ENCODE data around the gene DHH. TPM values are rescaled to one million over a fixed set of nuclear protein-coding genes. Genes with fewer than 3 reads are reported as not detected.

The DHH gene
- total RNA-seq, 6 donors from 2014 or later: 0.39 to 3.1 (median 0.76) TPM; not detected in 1

DNA sequence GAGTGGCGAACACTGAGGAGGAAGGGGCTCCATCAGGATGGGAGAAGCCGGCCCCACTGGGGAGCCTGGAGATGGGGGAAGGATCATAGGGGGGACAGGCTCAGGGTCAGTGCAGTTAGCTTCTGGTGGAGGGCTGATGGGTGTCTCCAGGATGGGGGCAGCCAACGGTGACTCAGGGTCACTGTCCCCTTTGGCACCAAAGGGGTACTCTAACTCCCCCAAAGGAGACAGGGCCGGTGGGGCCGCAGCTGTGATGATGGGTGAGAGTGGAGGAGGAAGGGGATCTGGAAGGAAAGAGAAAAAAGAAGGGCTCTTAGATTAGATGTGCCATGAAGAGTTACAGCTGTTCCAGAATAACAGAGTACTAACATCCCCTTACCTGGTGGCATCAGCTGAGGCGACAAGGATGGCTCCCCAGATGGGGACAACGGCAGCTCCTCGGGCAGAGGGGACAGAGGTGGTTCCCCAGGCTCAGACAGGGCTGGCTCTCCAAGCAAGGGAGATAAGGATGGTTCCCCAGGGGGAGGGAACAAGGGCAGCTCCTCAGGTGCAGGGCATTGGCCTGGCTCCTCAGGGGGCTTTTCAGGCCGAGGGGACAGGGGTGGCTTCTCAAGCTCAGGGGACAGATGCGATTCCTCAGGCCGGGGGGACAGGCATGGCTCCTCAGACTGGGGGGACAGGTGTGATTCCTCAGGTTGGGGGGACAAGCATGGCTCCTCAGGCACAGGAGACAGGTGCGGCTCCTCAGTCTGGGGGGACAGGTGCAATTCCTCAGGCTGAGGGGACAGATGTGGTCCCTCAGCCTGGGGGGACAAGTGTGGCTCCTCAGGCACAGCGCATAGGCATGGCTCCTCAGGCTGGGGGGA, 43.9 kb downstream of the DHH start:
- WGBS, 2 donors: 95% methylated on average over 11 to 12 of the region's 13 CpGs
- H3K9me3 ChIP-seq: no peaks in the 10 kb centered on the region
- peaks cover 66 to 96% (median 92%) of the 10 kb centered on the region in 4 donors for H3K36me3 ChIP-seq
- peak in 1 of 2 donors; percentile 19 for DNase-seq
- peaks cover 7 to 14% (median 8%) of the 10 kb centered on the region in 4 donors for H3K4me1 ChIP-seq
- no peak overlapping the region for H3K4me3 ChIP-seq
- ATAC-seq (ENCODE audit: low FRiP score in 2 of 2): no peak
- no peak overlapping the region for H3K27ac ChIP-seq
- H3K27me3 ChIP-seq: no peaks in the 10 kb centered on the region
- TF ChIP-seq, protein P1, sequence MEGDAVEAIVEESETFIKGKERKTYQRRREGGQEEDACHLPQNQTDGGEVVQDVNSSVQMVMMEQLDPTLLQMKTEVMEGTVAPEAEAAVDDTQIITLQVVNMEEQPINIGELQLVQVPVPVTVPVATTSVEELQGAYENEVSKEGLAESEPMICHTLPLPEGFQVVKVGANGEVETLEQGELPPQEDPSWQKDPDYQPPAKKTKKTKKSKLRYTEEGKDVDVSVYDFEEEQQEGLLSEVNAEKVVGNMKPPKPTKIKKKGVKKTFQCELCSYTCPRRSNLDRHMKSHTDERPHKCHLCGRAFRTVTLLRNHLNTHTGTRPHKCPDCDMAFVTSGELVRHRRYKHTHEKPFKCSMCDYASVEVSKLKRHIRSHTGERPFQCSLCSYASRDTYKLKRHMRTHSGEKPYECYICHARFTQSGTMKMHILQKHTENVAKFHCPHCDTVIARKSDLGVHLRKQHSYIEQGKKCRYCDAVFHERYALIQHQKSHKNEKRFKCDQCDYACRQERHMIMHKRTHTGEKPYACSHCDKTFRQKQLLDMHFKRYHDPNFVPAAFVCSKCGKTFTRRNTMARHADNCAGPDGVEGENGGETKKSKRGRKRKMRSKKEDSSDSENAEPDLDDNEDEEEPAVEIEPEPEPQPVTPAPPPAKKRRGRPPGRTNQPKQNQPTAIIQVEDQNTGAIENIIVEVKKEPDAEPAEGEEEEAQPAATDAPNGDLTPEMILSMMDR (IDR thresholded peaks at IDR 0.05): no peak
- TF ChIP-seq POLR2AphosphoS5 (IDR thresholded peaks at IDR 0.05) (no peak), POLR2A (IDR thresholded peaks at IDR 0.05) (no peak), EP300 (IDR thresholded peaks at IDR 0.05) (no peak)

DNA sequence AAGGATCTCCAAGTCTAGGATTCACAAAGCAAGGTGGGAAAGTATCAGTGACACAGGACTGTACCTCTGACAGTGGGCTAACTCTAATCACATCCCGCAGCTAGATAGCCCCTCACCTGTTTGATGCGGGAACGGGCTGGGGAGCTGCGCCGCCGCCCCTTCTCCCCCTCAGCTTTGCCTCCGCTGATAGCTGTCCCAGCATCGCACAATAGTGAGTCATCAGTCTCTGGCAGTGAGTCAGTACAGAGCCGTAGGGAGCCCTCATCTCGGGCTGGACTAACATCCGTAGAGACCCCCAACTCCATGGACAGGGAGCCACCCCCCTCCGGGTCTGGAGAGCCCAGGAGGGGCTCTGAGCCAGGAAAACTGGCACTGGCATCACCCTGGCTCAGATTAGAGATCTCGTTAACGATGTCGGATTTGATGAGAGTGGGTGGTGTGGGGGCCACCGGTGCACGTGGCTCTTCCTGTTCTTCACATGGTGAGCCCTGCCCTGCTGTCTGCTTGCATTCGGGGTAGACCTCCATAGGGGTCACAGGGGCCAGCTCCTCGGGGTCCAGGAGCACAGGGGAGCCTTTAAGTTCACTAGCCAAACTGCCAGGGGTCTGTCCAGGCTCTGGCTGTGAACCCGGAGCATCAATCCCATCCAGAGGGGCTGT, 44.9 kb downstream of the DHH start:
- Histone ChIP-seq H3K9me3 (no peaks in the 10 kb centered on the region), H3K4me1 (peaks cover 0 to 3% (median 0%) of the 10 kb centered on the region in 4 donors), H3K27me3 (no peaks in the 10 kb centered on the region), H3K27ac (no peak overlapping the region), H3K36me3 (peaks cover 76 to 100% (median 98%) of the 10 kb centered on the region in 4 donors), H3K4me3 (no peak overlapping the region)
- DNase-seq (peak in 1 of 2 donors; percentile 43), ATAC-seq (ENCODE audit: low FRiP score in 2 of 2) (peak in 1 of 2 donors; percentile 53)
- TF ChIP-seq POLR2AphosphoS5 (IDR thresholded peaks at IDR 0.05): no peak
- no peak for TF ChIP-seq POLR2A (IDR thresholded peaks at IDR 0.05)
- TF ChIP-seq, protein P1 (IDR thresholded peaks at IDR 0.05): no peak
- TF ChIP-seq EP300 (IDR thresholded peaks at IDR 0.05): no peak
- 90% methylated on average over 18 to 20 of the region's 20 CpGs for WGBS, 2 donors

DNA sequence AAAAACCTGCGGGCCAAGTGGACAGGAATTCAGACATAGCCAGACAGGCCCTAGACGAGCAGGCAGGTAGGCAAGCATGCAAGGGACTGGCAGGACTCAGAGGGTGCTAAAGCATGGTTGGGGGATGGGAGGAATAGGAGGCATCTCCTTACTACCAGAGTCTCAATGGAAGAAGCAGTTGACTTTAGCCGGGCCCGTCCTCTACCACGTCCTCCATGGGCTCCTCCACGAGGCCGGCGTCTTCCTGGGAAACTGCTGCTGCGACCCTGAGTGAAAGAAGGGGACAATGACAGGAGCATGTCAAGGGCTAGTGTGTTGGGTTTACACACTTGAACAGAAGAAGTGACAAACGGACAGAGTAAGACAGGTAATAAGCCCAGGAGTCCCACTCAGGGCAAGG, 45.6 kb downstream of the DHH start:
- H3K27ac ChIP-seq: no peak overlapping the region
- no peak overlapping the region for H3K4me3 ChIP-seq
- TF ChIP-seq POLR2AphosphoS5 (IDR thresholded peaks at IDR 0.05) (no peak), EP300 (IDR thresholded peaks at IDR 0.05) (no peak), POLR2A (IDR thresholded peaks at IDR 0.05) (no peak)
- TF ChIP-seq, protein P1 (IDR thresholded peaks at IDR 0.05): no peak
- no peaks in the 10 kb centered on the region for H3K27me3 ChIP-seq
- peaks cover 81 to 100% (median 98%) of the 10 kb centered on the region in 4 donors for H3K36me3 ChIP-seq
- no peaks in the 10 kb centered on the region for H3K4me1 ChIP-seq
- WGBS, 2 donors: 92 to 95% methylated on average over 10 of the region's 10 CpGs
- DNase-seq (peak in 1 of 2 donors; percentile 17), ATAC-seq (ENCODE audit: low FRiP score in 2 of 2) (no peak)
- no peaks in the 10 kb centered on the region for H3K9me3 ChIP-seq

DNA sequence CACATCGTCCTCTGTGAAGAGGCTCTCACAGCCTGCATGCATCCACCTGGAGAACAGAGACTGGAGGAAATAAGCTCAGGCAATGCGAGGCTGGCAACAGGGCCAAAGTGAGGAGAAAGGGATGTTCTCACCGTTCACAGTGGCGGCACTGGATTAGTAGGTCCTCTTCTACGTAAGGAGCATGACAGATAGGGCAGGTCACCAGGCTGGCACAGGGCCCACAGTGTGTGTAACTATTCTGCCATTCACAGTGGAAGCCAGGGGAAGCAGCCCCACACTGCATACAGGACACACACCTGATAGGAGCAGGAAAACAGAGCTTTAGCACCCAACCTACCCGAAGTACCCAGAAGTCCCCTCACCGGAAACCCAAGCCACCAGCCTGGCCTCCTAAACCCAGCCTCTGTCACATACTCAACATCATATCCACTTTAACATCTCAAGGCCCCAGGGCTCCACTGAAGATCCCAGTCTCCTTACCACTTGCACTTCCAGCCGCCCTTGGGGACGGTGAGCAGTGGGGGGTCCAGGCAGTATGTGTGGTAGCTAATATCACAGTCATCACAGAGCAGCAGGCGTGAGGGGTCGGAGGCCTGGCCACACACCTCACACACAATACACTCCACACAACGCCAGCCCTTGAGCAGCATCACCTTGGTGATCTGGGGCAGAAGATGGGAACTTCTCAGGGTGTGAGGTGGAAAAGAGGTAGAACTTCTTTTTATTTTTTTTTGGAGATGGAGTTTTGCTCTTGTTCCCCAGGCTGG, 48.3 kb downstream of the DHH start:
- no peak overlapping the region for H3K4me3 ChIP-seq
- no peaks in the 10 kb centered on the region for H3K9me3 ChIP-seq
- H3K4me1 ChIP-seq: no peaks in the 10 kb centered on the region
- no peaks in the 10 kb centered on the region for H3K27me3 ChIP-seq
- ATAC-seq (ENCODE audit: low FRiP score in 2 of 2) (no peak), DNase-seq (peak in 1 of 2 donors; percentile 10)
- WGBS, 2 donors: 89 to 98% methylated on average over 8 to 12 of the region's 12 CpGs
- TF ChIP-seq POLR2AphosphoS5 (IDR thresholded peaks at IDR 0.05) (no peak), POLR2A (IDR thresholded peaks at IDR 0.05) (no peak), EP300 (IDR thresholded peaks at IDR 0.05) (no peak)
- TF ChIP-seq, protein P1 (IDR thresholded peaks at IDR 0.05): no peak
- H3K36me3 ChIP-seq: peaks cover 86 to 100% (median 98%) of the 10 kb centered on the region in 4 donors
- no peak overlapping the region for H3K27ac ChIP-seq

All from upper lobe of left lung (tissue), 6 donors.